T47D (cell line): ENCODE results near the gene SLC9A1.
"Not testable (repeated sequence)": the region's sequence is repeated elsewhere in the genome, so short reads cannot be mapped to it uniquely, and the experiment has no call there.

Experiments used
- DNase-seq, 2 experiments: peaks; one replicate each; pipeline versions ENCODE4 v3.0.0 to v3.0.0-alpha.2; 2011 to 2012; ENCODE audit warnings: low read depth in 1 of 2, low spot score in 1 of 2
- JUND ChIP-seq: IDR thresholded peaks from 2 replicates; pipeline ENCODE4 v1.6.1; 2012; ENCODE audit warnings: low read depth
- in situ Hi-C: cut with HindIII; loops from 2 replicates; pipeline ENCODE4 v1.10.0; 2016; ENCODE audit warnings: low sequenced_read_pairs, low pct_unique_long_range_greater_than_20kb

Gene SLC9A1

GRCh38 chr1:27136236-27136551 is 18.7 kb downstream of the SLC9A1 start:
- TF ChIP-seq JUND: no peak
- DNase-seq: no peak
- in situ Hi-C loops: no loop called here

- in situ Hi-C loops: no loop called here
- no peak for DNase-seq
- no peak for TF ChIP-seq JUND
Observed at GRCh38 chr1:27135541-27136235, 19.2 kb downstream of the SLC9A1 start.

- no peak for DNase-seq
- in situ Hi-C loops: no loop called here
- no peak for TF ChIP-seq JUND
Observed at GRCh38 chr1:27133991-27134390, 20.9 kb downstream of the SLC9A1 start.

GRCh38 chr1:27133158-27133557 is 21.8 kb downstream of the SLC9A1 start:
- no peak for TF ChIP-seq JUND
- no peak for DNase-seq
- in situ Hi-C loops: no loop called here

- DNase-seq: no peak
- no peak for TF ChIP-seq JUND
- in situ Hi-C loops: no loop called here
Observed at GRCh38 chr1:27132624-27133023, 22.3 kb downstream of the SLC9A1 start.

- DNase-seq: no peak
- no peak for TF ChIP-seq JUND
- in situ Hi-C loops: no loop called here
Observed at GRCh38 chr1:27132147-27132546, 22.8 kb downstream of the SLC9A1 start.

GRCh38 chr1:27130798-27131197 is 24.1 kb downstream of the SLC9A1 start:
- in situ Hi-C loops: no loop called here
- no peak for TF ChIP-seq JUND
- DNase-seq: no peak

GRCh38 chr1:27129225-27129624 is 25.7 kb downstream of the SLC9A1 start:
- in situ Hi-C loops: no loop called here
- DNase-seq: no peak
- no peak for TF ChIP-seq JUND

GRCh38 chr1:27127419-27127818 is 27.5 kb downstream of the SLC9A1 start:
- no peak for DNase-seq
- no peak for TF ChIP-seq JUND
- in situ Hi-C loops: no loop called here

- in situ Hi-C loops: no loop called here
- no peak for TF ChIP-seq JUND
- no peak for DNase-seq
Observed at GRCh38 chr1:27126391-27126790, 28.5 kb downstream of the SLC9A1 start.

GRCh38 chr1:27125125-27125524 is 29.8 kb downstream of the SLC9A1 start:
- in situ Hi-C loops, DNase-seq: not testable (repeated sequence)

GRCh38 chr1:27124405-27124804 is 30.5 kb downstream of the SLC9A1 start:
- no peak for DNase-seq
- in situ Hi-C loops: no loop called here
- no peak for TF ChIP-seq JUND

- TF ChIP-seq JUND: no peak
- in situ Hi-C loops: no loop called here
- peak in 1 of 2 experiments; percentile 46 for DNase-seq
Observed at GRCh38 chr1:27122652-27123051, 32.3 kb downstream of the SLC9A1 start.

GRCh38 chr1:27120854-27121253 is 34.1 kb downstream of the SLC9A1 start:
- in situ Hi-C loops: no loop called here
- TF ChIP-seq JUND: no peak

GRCh38 chr1:27118440-27118689 is 36.6 kb downstream of the SLC9A1 start:
- no peak for TF ChIP-seq JUND
- DNase-seq: no peak
- in situ Hi-C loops: no loop called here

More at GRCh38 chr1:27120854-27121253, 34.1 kb downstream of the SLC9A1 start:
- DNase-seq: no peak
